IMR-90 (cell line): ENCODE measurements around the gene ATXN10. TPM values are rescaled to one million over a fixed set of nuclear protein-coding genes. Genes with fewer than 3 reads are reported as not detected.
A peak's percentile ranks its signal among the peaks of the same experiment; 100 is the strongest.

Source experiments
- ATAC-seq: fragments of 200-7000 bp; cut with Tn5 transposase; 2 replicates; pipeline ENCODE4 v1.9.1; 2020; ENCODE audit warnings: low read depth, mild to moderate bottlenecking, moderate library complexity
- BruUV-seq: library from RNA; stranded (reverse); fragments of 400-500 nt; replicated peaks from 2 replicates; lab custom pipeline; 2021; lab: Mats Ljungman, UMichigan
- CTCF ChIA-PET: fragments of 300-600 bp; formaldehyde crosslinking; extraction: SDS; loops from one replicate; lab custom pipeline; 2021; ENCODE audit warnings: antibody characterized with exemption; lab: Yijun Ruan, JAX
- POLR2A ChIA-PET: fragments of 300-600 bp; sonication (Branson Sonifier 250); formaldehyde crosslinking; loops from one replicate; lab custom pipeline; 2022; ENCODE audit warnings: antibody characterized with exemption; ENCODE audit not compliant: unreplicated experiment; lab: Charles Lee
- DNase-seq: peaks from one replicate; pipeline ENCODE4 v3.0.0; 2013
- H2AFZ ChIP-seq: replicated peaks from 2 replicates; pipeline ENCODE3; 2013; ENCODE audit warnings: low read length, mild to moderate bottlenecking; ENCODE audit not compliant: poor library complexity
- H2AK5ac ChIP-seq: 2 replicates; pipeline ENCODE4 v1.6.1; 2013; ENCODE audit warnings: low read depth, low read length, inconsistent platforms
- H2AK9ac ChIP-seq: replicated peaks from 2 replicates; pipeline ENCODE3; 2013; ENCODE audit warnings: mild to moderate bottlenecking, low read depth, low read length, moderate library complexity; ENCODE audit not compliant: poor library complexity
- H2BK120ac ChIP-seq: 2 replicates; pipeline ENCODE4 v1.6.1; 2013; ENCODE audit warnings: low read depth, low read length, inconsistent platforms
- H2BK15ac ChIP-seq: 3 replicates; pipeline ENCODE4 v1.6.1; 2013; ENCODE audit warnings: low read depth, low read length, inconsistent platforms
- H2BK20ac ChIP-seq: 2 replicates; pipeline ENCODE4 v1.6.1; 2013; ENCODE audit warnings: low read depth, mild to moderate bottlenecking, inconsistent platforms, low read length, moderate library complexity
- H2BK5ac ChIP-seq: 2 replicates; pipeline ENCODE4 v1.6.1; 2013; ENCODE audit warnings: mild to moderate bottlenecking, low read depth, low read length, inconsistent platforms; ENCODE audit not compliant: poor library complexity, severe bottlenecking
- H3K14ac ChIP-seq: replicated peaks from 2 replicates; pipeline ENCODE4 v1.6.1; 2013; ENCODE audit warnings: low read depth, low read length, inconsistent platforms
- H3K18ac ChIP-seq: 2 replicates; pipeline ENCODE4 v1.6.1; 2013; ENCODE audit warnings: low read depth, low read length, control low read depth
- H3K23ac ChIP-seq: 2 replicates; pipeline ENCODE4 v1.6.1; 2013; ENCODE audit warnings: low read depth, low read length, inconsistent platforms
- H3K27ac ChIP-seq: 2 replicates; pipeline ENCODE4 v1.5.1; 2013; ENCODE audit warnings: mild to moderate bottlenecking, control low read depth, low read length; ENCODE audit not compliant: insufficient read depth
- H3K27me3 ChIP-seq: 2 replicates; pipeline ENCODE4 v1.6.1; 2013; ENCODE audit warnings: low read length; ENCODE audit not compliant: control insufficient read depth, insufficient read depth
- H3K36me3 ChIP-seq: 2 replicates; pipeline ENCODE4 v1.6.1; 2013; ENCODE audit warnings: low read length, mixed read lengths; ENCODE audit not compliant: control insufficient read depth, insufficient read depth
- H3K4ac ChIP-seq: 2 replicates; pipeline ENCODE4 v1.6.1; 2013; ENCODE audit warnings: low read depth, low read length, inconsistent platforms
- H3K4me1 ChIP-seq: 2 replicates; pipeline ENCODE4 v1.6.1; 2013; ENCODE audit warnings: low read length, mixed read lengths; ENCODE audit not compliant: control insufficient read depth, insufficient read depth
- H3K4me2 ChIP-seq: 2 replicates; pipeline ENCODE4 v1.6.1; 2013; ENCODE audit warnings: low read depth, mild to moderate bottlenecking, control low read depth, low read length, moderate library complexity
- H3K4me3 ChIP-seq: 2 replicates; pipeline ENCODE4 v1.5.1; 2013; ENCODE audit warnings: low read depth, mild to moderate bottlenecking, control low read depth, low read length, moderate library complexity; ENCODE audit not compliant: insufficient read depth
- H3K56ac ChIP-seq: 2 replicates; pipeline ENCODE4 v1.6.1; 2013; ENCODE audit warnings: low read length, inconsistent platforms; ENCODE audit not compliant: insufficient read depth; ENCODE audit errors: extremely low read depth
- H3K79me1 ChIP-seq, 2 experiments: 2 replicates each; pipeline ENCODE4 v1.6.1; 2013; ENCODE audit warnings: low read length in 2 of 2, inconsistent platforms in 1 of 2, low read depth in 1 of 2
- H3K9ac ChIP-seq: 2 replicates; pipeline ENCODE4 v1.6.1; 2013; ENCODE audit warnings: low read depth, low read length, control low read depth
- H3K9me1 ChIP-seq: 2 replicates; pipeline ENCODE4 v1.6.1; 2013; ENCODE audit warnings: low read length, inconsistent platforms; ENCODE audit not compliant: insufficient read depth
- H3K9me3 ChIP-seq: 2 replicates; pipeline ENCODE4 v1.6.1; 2013; ENCODE audit warnings: low read length; ENCODE audit not compliant: control insufficient read depth, insufficient read depth
- H4K20me1 ChIP-seq: 2 replicates; pipeline ENCODE4 v1.6.1; 2013; ENCODE audit warnings: low read length, inconsistent platforms; ENCODE audit not compliant: insufficient read depth
- H4K5ac ChIP-seq: 2 replicates; pipeline ENCODE4 v1.6.1; 2013; ENCODE audit warnings: mild to moderate bottlenecking, low read depth, low read length, control low read depth
- H4K8ac ChIP-seq, 2 experiments: 2 replicates each; pipeline ENCODE4 v1.6.1; 2013; ENCODE audit warnings: low read depth in 2 of 2, low read length in 2 of 2, control low read depth in 1 of 2, inconsistent platforms in 1 of 2
- H4K91ac ChIP-seq: 2 replicates; pipeline ENCODE4 v1.6.1; 2013; ENCODE audit warnings: low read depth, low read length, inconsistent platforms; ENCODE audit not compliant: insufficient read depth
- BHLHE40 ChIP-seq: fragments of 150-350 bp; IDR thresholded peaks from 2 replicates; pipeline ENCODE4 v1.6.1; 2016; ENCODE audit warnings: mild to moderate bottlenecking, low read depth, low read length
- CEBPB ChIP-seq: IDR thresholded peaks from 2 replicates; pipeline ENCODE4 v1.6.1; 2012; ENCODE audit warnings: low read depth, low read length, improper control_type of control experiment
- CHD1 ChIP-seq: IDR thresholded peaks from 2 replicates; pipeline ENCODE4 v1.6.1; 2012; ENCODE audit warnings: low read depth, low read length, improper control_type of control experiment
- CTCF ChIP-seq: conservative IDR thresholded peaks from 2 replicates; pipeline ENCODE4 v1.5.1; 2012; ENCODE audit warnings: mild to moderate bottlenecking, low read depth, low read length, improper control_type of control experiment
- FOS ChIP-seq: fragments of 150-350 bp; IDR thresholded peaks from 2 replicates; pipeline ENCODE4 v1.6.1; 2016; ENCODE audit warnings: low read depth, low read length
- MAFK ChIP-seq: IDR thresholded peaks from 2 replicates; pipeline ENCODE4 v1.6.1; 2012; ENCODE audit warnings: low read depth, low read length, improper control_type of control experiment
- MAZ ChIP-seq: IDR thresholded peaks from 2 replicates; pipeline ENCODE4 v1.6.1; 2012; ENCODE audit warnings: low read depth, mild to moderate bottlenecking, low read length, improper control_type of control experiment, moderate library complexity, borderline replicate concordance
- MXI1 ChIP-seq: IDR thresholded peaks from 2 replicates; pipeline ENCODE4 v1.6.1; 2012; ENCODE audit warnings: low read depth, mild to moderate bottlenecking, low read length, moderate library complexity, borderline replicate concordance
- NFE2L2 ChIP-seq: fragments of 150-350 bp; IDR thresholded peaks from 2 replicates; pipeline ENCODE4 v1.6.1; 2016; ENCODE audit warnings: low read depth, mild to moderate bottlenecking, low read length
- POLR2A ChIP-seq: IDR thresholded peaks from 2 replicates; pipeline ENCODE4 v1.6.1; 2012; ENCODE audit warnings: mild to moderate bottlenecking, low read depth, low read length
- RAD21 ChIP-seq: IDR thresholded peaks from 2 replicates; pipeline ENCODE4 v1.6.1; 2012; ENCODE audit warnings: low read length, improper control_type of control experiment
- RCOR1 ChIP-seq: IDR thresholded peaks from 2 replicates; pipeline ENCODE4 v1.6.1; 2012; ENCODE audit warnings: mild to moderate bottlenecking, low read length, improper control_type of control experiment; ENCODE audit not compliant: insufficient replicate concordance
- RFX5 ChIP-seq: IDR thresholded peaks from 2 replicates; pipeline ENCODE4 v1.8.0; 2012; ENCODE audit warnings: low read depth, mild to moderate bottlenecking, low read length, moderate library complexity
- SMC3 ChIP-seq: fragments of 150-350 bp; IDR thresholded peaks from 2 replicates; pipeline ENCODE4 v1.6.1; 2016; ENCODE audit warnings: low read depth, mild to moderate bottlenecking, antibody characterized with exemption, low read length, moderate library complexity
- whole genome bisulfite sequencing, 2 experiments: methylation state at CpG; one replicate each; pipeline versions ENCODE4 v1.1.5 to v1.1.7; 2013; ENCODE audit warnings: missing lambda C conversion rate in 2 of 2; ENCODE audit not compliant: insufficient read length in 1 of 2; ENCODE audit errors: extremely low coverage in 2 of 2; 5-methylcytosine and 5-hydroxymethylcytosine counted together
- dilution Hi-C: fragments of 300-500 bp; cut with HindIII; formaldehyde crosslinking; loops from one replicate; pipeline ENCODE4 v1.14.3; 2018; ENCODE audit warnings: low sequenced_read_pairs; ENCODE audit not compliant: unreplicated experiment
- in situ Hi-C: fragments of 300-500 bp; cut with MboI; formaldehyde crosslinking; loops from 3 replicates; pipeline ENCODE4 v1.14.3; 2019; ENCODE audit warnings: low sequenced_read_pairs, inconsistent platforms, mixed read lengths
- intact Hi-C: fragments of 100-400 bp; cut with micrococcal nuclease; formaldehyde crosslinking; loops from 2 replicates; pipeline ENCODE4 v1.10.0; 2022
- polyA plus RNA-seq, 3 experiments: library from polyadenylated mRNA; depleted of rRNA; stranded (reverse); fragments of >200 nt; gene quantifications; 2 replicates each; pipeline ENCODE4 v1.2.3, GENCODE V29; 2012; ENCODE audit warnings: low replicate concordance in 1 of 3
- total RNA-seq: library from RNA; depleted of rRNA; stranded (reverse); fragments of >200 nt; gene quantifications from 2 replicates; pipeline ENCODE4 v1.2.3, GENCODE V29; 2012
- TF ChIP-seq, protein P1 (sequence below): fragments of 150-350 bp; IDR thresholded peaks from 2 replicates; pipeline ENCODE4 v1.6.1; 2016; ENCODE audit warnings: low read depth, mild to moderate bottlenecking, low read length, moderate library complexity, borderline replicate concordance

Gene ATXN10
- total and polyA plus RNA-seq, 2 of the 4 experiments (the other 2 are of a cell fraction), result 116 to 231 TPM

DNA sequence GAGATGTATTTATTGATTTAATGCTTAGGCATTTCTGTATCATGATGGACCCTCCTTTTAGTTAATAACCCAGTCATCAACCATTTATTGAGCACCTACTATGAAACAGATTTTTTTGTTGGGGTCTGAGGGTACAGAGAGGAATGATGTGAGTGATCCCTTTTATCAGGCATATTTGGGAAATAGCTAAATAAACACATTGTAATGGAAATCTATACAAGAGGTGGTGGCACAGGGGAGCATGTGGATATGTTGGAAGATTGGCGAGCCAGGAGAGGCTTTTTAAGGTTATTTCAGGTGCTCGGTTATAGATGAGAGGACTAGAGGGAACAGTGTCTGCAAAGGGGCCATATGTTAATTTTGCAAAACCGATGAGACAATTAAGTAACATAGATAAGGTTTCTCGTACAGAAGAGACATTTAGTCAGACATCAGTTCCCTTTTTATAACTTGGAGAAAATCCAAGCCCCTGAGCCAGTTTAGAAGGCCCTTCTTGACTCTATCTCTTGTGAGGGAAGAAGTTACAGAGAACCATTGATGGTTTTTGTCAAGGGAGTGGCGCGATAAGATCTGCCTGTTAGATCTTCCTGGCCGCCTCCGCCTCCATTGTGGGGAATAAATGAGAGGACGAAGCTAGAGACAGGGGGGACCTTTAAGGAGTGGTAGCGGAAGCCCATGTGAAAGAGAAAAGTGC, 2.0 kb downstream of the ATXN10 start:
- H3K56ac ChIP-seq, result no peak overlapping the region
- POLR2A ChIA-PET, result no interaction called here
- no peak overlapping the region for H3K9ac ChIP-seq
- peaks cover 20% of the 10 kb centered on the region for H3K4me1 ChIP-seq
- in situ Hi-C loops, result no loop called here
- no peak overlapping the region for H2AFZ ChIP-seq
- BruUV-seq, result TSS peak; percentile 8
- H3K9me1 ChIP-seq, result peaks cover 18% of the 10 kb centered on the region
- H3K79me1 ChIP-seq, result peaks cover 18 to 61% of the 10 kb centered on the region in 2 experiments
- H3K14ac ChIP-seq, result peak overlapping the region; percentile 71; the same call in 1 of the 2 replicates
- H2BK15ac ChIP-seq, result no peak overlapping the region
- no peaks in the 10 kb centered on the region for H3K27me3 ChIP-seq
- H4K20me1 ChIP-seq, result peaks cover 46% of the 10 kb centered on the region
- H3K36me3 ChIP-seq, result peaks cover 5% of the 10 kb centered on the region; the same call in 1 of the 2 replicates
- peak overlapping the region; percentile 34; the same call in 1 of the 2 replicates for H3K4ac ChIP-seq
- dilution Hi-C loops, result no loop called here
- no peak overlapping the region for H3K27ac ChIP-seq
- H2AK9ac ChIP-seq, result no peak overlapping the region
- no peaks in the 10 kb centered on the region for H3K9me3 ChIP-seq
- H2AK5ac ChIP-seq, result peak overlapping the region; percentile 67; the same call in 1 of the 2 replicates
- no peak overlapping the region for H3K18ac ChIP-seq
- CTCF ChIA-PET, result no interaction called here
- 95% methylated on average over 7 of the region's 10 CpGs; no CpG with 5 or more reads in 1 of the 2 experiments for WGBS, 2 experiments
- H4K5ac ChIP-seq, result no peak overlapping the region
- H2BK120ac ChIP-seq, result no peak overlapping the region; the same call in 1 of the 2 replicates
- H2BK5ac ChIP-seq, result no peak overlapping the region
- intact Hi-C loops, result no loop called here
- no peak overlapping the region for H4K91ac ChIP-seq
- peak overlapping the region; percentile 97 for H3K4me2 ChIP-seq
- H3K4me3 ChIP-seq, result no peak overlapping the region; the same call in 1 of the 2 replicates
- peak overlapping the region in 1 of 2 experiments; percentile 99; a peak in 1 of 4 replicates for H4K8ac ChIP-seq
- no peak for ATAC-seq
- peak overlapping the region; percentile 91 for H3K23ac ChIP-seq
- DNase-seq, result no peak
- H2BK20ac ChIP-seq, result no peak overlapping the region
- TF ChIP-seq CHD1 (no peak), SMC3 (no peak), RFX5 (no peak), POLR2A (no peak), FOS (no peak), NFE2L2 (no peak), CEBPB (no peak), BHLHE40 (no peak), MXI1 (no peak), RAD21 (no peak), CTCF (no peak), MAZ (no peak), MAFK (no peak), RCOR1 (no peak)
- TF ChIP-seq, protein P1, sequence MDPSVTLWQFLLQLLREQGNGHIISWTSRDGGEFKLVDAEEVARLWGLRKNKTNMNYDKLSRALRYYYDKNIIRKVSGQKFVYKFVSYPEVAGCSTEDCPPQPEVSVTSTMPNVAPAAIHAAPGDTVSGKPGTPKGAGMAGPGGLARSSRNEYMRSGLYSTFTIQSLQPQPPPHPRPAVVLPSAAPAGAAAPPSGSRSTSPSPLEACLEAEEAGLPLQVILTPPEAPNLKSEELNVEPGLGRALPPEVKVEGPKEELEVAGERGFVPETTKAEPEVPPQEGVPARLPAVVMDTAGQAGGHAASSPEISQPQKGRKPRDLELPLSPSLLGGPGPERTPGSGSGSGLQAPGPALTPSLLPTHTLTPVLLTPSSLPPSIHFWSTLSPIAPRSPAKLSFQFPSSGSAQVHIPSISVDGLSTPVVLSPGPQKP, result no peak
